ENCODE results near the gene FAM131A.

The FAM131A gene

GRCh38 chr3:184300378-184300720 lies 37.1 kb upstream of the FAM131A start:
- no peak for TF ChIP-seq FOXP2 (optimal IDR thresholded peaks at IDR 0.05; ENCODE audit: borderline replicate concordance, extremely low read depth, extremely low read length, insufficient read depth)
- no peak for TF ChIP-seq TAF1 (IDR thresholded peaks at IDR 0.05; ENCODE audit: borderline replicate concordance, insufficient read depth, low read length)
- no peak for TF ChIP-seq POLR2AphosphoS5 (IDR thresholded peaks at IDR 0.05; ENCODE audit: low read depth, low read length)
- TF ChIP-seq SIN3A (IDR thresholded peaks at IDR 0.05; ENCODE audit: borderline replicate concordance, insufficient read depth, low read length), result no peak
- TF ChIP-seq REST (IDR thresholded peaks at IDR 0.05; ENCODE audit: insufficient read depth in 1 of 2, low read depth in 2 of 2, low read length in 2 of 2), result no peak

GRCh38 chr3:184305577-184305976 lies 31.8 kb upstream of the FAM131A start:
- TF ChIP-seq FOXP2 (optimal IDR thresholded peaks at IDR 0.05; ENCODE audit: borderline replicate concordance, extremely low read depth, extremely low read length, insufficient read depth) (no peak), REST (IDR thresholded peaks at IDR 0.05; ENCODE audit: insufficient read depth in 1 of 2, low read depth in 2 of 2, low read length in 2 of 2) (no peak), TAF1 (IDR thresholded peaks at IDR 0.05; ENCODE audit: borderline replicate concordance, insufficient read depth, low read length) (no peak), POLR2AphosphoS5 (IDR thresholded peaks at IDR 0.05; ENCODE audit: low read depth, low read length) (no peak), SIN3A (IDR thresholded peaks at IDR 0.05; ENCODE audit: borderline replicate concordance, insufficient read depth, low read length) (no peak)

GRCh38 chr3:184306341-184306972 lies 30.9 kb upstream of the FAM131A start:
- no peak for TF ChIP-seq SIN3A (IDR thresholded peaks at IDR 0.05; ENCODE audit: borderline replicate concordance, insufficient read depth, low read length)
- TF ChIP-seq TAF1 (IDR thresholded peaks at IDR 0.05; ENCODE audit: borderline replicate concordance, insufficient read depth, low read length), result no peak

- TF ChIP-seq FOXP2 (optimal IDR thresholded peaks at IDR 0.05; ENCODE audit: borderline replicate concordance, extremely low read depth, extremely low read length, insufficient read depth) (no peak), TAF1 (IDR thresholded peaks at IDR 0.05; ENCODE audit: borderline replicate concordance, insufficient read depth, low read length) (no peak), POLR2AphosphoS5 (IDR thresholded peaks at IDR 0.05; ENCODE audit: low read depth, low read length) (no peak), REST (IDR thresholded peaks at IDR 0.05; ENCODE audit: insufficient read depth in 1 of 2, low read depth in 2 of 2, low read length in 2 of 2) (no peak), SIN3A (IDR thresholded peaks at IDR 0.05; ENCODE audit: borderline replicate concordance, insufficient read depth, low read length) (no peak)
These were observed 29.5 kb upstream of the FAM131A start for GRCh38 chr3:184307915-184308314.

GRCh38 chr3:184308744-184309143 lies 28.7 kb upstream of the FAM131A start:
- TF ChIP-seq POLR2AphosphoS5 (IDR thresholded peaks at IDR 0.05; ENCODE audit: low read depth, low read length), result no peak
- no peak for TF ChIP-seq TAF1 (IDR thresholded peaks at IDR 0.05; ENCODE audit: borderline replicate concordance, insufficient read depth, low read length)
- TF ChIP-seq SIN3A (IDR thresholded peaks at IDR 0.05; ENCODE audit: borderline replicate concordance, insufficient read depth, low read length), result no peak
- no peak for TF ChIP-seq FOXP2 (optimal IDR thresholded peaks at IDR 0.05; ENCODE audit: borderline replicate concordance, extremely low read depth, extremely low read length, insufficient read depth)
- no peak for TF ChIP-seq REST (IDR thresholded peaks at IDR 0.05; ENCODE audit: insufficient read depth in 1 of 2, low read depth in 2 of 2, low read length in 2 of 2)
